ENCODE results near the gene PLEKHG3.

The PLEKHG3 gene

DNA sequence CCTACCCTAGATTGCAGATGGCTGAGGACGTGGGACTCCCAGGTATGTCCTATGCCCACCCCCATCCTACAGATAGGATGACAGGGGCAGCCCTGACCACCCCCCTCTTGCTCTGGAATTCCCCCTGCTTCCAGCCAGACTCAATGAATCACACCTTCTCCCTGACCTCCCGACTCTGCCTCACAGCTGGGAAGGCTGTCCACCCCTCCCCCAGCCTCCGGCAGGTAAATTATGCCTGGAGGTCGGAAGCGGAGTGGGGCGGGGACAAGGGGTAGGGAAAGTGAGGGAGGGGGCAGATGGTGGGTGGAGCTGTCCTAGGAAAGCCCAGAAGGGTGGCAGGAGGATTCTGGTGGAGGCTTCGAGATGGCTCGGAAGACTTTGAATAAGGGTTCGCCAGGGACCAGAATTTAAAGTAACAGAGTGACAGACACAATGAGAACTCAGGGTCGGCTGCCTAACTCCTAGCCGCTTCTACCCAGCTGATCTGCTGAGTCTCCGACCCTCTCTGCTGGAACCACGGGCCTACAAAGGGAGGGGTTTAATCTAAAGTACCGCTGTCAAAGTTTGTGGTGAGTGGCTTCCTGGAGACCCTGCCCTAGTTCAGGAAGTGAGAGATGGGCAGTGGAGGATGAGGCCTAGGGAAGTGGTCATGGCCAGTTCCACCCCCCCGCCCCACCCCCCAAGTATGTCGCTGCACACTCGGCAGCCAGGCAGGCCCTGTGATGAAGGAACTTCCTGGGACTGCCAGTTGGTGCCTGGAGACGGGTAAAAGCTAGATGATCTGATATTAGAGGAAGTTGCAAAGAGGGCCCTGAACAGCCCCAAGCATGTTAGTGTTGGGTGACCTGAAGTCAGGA, 4.2 kb downstream of the PLEKHG3 start:
- DNase-seq, result no peak

DNA sequence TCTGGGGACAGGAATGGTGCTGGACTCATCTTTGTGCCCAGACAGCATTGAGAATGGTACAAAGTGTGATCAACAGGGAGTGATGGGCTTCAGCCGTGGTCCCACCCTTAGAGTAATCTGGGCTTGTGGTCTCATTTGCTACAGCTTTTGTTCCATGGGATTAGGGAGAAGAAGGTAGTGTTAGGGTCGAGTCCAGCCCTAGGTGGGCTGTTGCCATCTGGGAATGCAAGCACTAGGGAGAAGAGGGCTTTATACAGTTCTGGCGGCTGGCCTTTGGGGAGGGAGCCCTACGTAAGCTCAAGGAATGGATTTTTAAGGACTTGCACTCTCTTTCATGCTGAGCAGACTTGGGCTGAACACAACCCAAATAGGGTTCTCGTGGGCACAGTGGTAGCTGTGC, 4.9 kb downstream of the PLEKHG3 start:
- no peak for DNase-seq

DNA sequence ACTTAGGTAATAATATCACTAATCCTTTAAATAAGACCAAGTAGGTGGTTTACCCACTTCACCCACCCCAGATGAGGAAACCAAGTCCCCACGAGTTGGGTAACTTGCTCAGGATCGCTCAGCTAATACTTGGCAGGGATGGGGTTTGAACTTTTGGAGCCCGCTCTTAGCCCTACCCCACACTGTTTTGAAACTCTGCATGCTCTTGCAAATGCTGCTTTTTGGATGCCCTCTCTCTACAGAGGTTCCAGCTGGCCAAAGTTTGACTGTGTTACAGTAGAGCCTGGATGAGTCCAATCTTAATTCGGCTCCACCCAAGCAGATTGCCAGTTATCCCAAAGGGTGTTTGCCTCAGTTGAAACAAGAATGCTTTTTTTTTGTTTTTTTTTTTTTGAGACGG, 6.8 kb downstream of the PLEKHG3 start:
- DNase-seq, result no peak

DNA sequence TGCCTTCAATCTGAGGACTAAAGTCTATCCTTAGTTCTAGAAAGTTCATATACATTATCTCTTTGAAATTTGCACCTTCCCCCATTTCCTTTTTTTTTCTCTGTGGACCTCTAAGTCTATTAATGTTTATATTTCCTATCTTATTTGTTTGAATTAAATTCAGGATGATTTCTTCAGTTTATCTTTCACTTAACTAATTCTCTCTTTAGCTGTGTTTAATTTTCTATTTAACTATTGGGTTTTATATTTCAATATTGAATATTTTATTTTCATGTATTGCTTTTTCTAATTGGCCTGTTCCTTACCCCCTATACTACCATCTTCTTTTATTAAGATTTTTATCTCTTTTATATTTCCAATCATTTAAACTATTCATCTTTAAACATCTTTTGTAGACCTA, 9.5 kb downstream of the PLEKHG3 start:
- no peak for DNase-seq

DNA sequence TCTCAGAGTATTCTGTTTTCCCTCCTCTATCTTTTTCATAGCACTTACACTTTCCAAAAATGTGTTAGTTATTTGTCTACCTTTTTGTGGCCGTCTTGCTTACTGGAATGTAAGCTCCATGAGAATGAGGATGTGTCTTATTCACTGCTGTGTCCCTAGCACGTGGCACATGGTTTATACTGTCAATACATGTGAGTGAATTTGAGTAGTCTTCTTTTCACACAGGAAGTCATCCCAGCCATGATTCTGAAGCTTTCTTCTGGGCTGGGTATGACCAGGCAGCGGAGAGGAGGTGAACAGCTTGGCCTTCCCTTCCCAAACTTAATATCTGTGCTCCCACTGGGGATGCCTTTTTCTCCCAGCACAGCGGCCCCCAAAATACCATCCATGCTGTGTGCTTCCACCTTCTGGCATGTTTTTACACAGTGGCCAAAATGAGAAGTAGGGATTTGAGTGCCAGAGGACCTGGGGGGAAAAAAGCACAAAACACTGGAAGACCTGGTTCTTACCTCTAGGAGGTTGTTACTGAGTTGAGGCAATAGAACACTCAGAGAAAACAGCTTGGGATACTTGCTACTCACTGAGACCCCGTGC, 10.3 kb downstream of the PLEKHG3 start:
- DNase-seq, result no peak

DNA sequence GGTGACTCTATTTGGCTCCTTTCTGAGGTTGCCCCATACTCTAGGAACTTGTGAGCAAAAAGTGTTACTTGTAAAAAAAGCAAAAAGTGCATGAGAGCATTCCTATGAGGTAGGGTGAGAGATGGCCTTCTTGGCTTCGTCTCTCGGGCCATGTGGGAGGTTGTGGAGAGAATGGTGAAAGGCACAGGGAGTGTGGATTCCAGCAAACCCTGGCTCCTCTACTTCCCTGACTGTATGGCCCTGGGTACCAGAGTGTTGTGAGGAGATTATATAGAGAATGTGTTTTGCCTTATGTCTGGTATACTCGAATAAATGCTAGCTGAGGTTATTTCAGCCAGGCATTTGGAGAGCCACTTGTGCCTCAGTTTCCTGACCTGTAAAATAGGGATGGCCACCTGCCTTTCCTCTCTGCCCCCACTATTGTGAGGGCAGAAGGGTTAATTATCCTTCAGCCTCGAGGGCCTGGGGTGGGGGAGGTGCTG, 11.0 kb downstream of the PLEKHG3 start:
- no peak for DNase-seq

DNA sequence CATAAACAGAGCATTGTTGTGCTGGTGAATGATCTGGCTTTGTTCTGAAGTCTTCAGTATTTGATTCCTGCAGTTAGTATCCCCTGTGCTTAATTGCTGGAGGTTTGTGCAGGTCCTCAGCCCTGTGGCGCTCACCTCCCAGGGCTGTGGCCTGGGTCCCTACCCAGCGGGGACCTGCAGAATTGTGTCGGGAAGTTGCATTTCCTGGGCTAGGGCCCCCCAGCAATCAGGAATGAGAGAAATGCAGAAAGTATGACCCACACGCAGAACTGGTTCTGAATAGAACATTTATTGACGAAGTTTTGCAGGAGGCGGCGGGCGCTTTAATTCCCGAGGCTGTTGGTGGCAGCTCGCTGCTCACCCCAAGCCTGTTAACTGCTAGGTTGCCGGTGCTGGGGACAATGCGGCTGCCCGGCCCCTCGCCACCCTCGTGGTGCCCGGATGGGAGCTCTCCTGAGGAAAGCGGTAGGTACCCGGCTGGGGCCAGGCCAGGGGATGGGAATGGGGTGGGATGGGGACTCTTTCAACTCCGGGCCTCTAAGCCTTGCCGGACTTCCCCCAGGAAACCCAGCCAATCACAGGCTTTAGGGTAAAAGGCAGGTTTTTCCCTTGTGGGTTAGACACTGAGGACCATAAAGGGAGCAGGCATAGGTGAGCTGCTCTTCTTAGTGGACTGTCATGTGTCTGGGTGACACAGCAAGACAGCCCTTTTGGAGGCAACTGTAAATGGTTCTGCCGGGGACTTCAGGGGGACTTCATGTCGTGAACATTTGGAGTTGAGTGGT, 11.6 kb downstream of the PLEKHG3 start:
- DNase-seq, result no peak

DNA sequence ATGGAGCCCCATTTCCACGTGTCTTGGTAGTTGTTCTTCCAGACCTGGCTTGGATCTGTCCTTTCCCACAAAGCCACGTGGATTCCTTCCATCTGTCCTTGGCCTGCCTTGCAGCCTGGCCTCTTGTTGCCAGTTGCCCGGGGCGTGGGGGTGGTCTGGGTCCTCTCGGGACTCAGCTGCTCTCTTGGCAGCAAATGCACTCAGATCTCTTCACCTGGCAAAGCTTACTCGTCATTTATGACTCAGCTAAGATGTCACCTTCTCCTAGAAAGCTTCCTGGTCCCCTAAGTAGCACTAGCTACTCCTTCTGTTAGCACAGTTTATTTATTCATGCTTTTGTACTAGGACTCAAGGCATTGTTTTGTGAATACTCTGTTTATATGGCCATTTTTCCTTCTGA, 13.6 kb downstream of the PLEKHG3 start:
- no peak for DNase-seq

DNA sequence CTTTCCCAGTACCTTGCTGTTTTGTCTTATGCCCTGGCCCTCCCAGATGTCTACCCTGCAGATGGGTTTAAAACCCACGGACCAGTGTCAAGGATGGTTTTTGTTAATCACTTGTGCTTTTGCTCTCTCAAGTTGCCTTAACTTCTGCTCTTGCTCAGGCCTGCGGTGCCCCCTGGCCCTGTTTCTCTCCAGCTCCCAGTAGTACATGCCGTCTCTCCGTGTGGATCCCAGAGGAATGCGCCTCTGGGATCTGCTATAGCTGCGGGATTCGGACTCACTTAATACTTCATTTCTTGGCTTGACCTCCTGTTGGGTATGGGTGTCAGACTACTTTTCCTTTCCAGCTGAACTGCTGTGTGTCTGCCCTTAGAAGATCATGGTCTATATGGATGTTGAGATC, 14.5 kb downstream of the PLEKHG3 start:
- DNase-seq, result no peak

DNA sequence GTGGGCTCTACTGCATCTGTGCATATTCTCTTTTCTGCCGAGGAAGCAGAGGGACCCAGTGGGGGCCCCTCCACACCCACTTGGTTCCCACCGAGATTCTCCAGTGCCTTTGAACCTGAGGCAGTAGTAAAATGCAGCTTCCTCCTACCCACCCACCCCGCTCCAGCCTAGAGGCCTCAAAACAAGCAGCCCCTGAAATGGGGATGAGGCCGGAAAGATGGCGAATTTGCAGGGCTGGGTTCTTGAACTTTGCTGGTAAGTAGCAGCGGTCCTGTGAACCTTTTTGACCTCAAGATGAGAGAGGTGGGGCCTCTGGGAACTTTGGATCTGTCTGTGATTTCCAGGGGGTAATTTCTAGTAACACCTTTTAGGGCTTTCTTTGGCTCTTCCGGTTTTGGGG, 15.4 kb downstream of the PLEKHG3 start:
- no peak for DNase-seq

DNA sequence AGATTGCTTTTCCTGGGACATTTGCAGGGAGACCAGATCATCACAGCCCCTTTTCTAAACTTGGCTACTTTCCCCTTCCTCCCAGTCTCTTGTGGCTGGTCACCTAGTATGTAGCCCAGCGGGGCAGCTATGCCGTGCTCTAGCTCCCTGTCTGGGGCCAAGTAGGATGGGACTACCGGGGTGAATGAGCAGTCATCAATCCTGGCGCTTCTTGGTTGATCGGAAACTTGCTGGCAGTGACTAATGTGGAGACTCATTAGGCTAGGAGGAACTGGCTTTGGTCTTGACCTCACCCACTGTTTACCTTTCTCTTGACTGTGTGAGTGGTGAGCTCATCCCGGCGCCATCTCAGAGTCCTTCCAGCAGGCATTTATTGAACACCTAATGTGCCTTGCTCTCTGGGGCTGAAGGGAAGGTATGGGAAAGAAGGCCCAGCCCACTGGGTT, 15.9 kb downstream of the PLEKHG3 start:
- DNase-seq, result no peak

DNA sequence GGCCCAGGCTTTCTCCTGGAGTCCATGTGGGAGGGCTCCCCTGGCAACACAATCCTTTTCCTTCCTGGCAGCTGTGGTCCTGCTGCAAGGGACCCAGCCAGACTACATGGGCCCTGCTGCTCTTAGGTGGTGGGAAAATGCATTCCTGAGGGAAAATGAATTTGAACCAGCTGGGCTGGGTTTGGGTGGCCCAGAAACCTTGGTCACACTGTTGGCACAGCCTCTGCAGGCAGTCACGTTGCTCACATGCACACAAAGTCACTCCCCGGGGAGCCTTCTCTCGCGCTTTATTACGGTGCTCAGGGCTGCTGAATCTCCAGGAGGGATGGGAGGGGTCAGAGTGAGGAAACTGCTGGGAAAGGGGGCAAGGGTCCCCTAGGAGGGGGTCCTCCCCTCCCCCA, 17.2 kb downstream of the PLEKHG3 start:
- DNase-seq, result no peak

DNA sequence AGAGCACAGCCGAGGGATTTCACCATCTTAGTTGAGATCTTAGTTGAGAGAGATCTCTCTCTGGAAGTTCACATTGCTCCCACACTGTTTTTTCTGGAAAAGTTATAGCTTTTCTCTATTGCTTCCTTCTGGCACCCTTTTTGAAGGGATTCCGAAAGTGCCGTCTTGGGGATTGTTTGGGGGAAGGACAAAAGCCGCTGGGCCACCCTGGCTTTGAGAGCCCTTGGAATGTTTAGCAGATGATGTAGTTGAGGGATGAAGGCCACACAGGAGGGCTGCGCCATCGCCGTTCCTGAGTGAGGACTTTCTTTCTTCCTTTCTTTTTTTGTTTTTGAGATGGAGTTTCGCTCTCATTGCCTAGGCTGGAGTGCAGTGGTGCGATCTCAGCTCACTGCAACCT, 17.7 kb downstream of the PLEKHG3 start:
- DNase-seq, result no peak

DNA sequence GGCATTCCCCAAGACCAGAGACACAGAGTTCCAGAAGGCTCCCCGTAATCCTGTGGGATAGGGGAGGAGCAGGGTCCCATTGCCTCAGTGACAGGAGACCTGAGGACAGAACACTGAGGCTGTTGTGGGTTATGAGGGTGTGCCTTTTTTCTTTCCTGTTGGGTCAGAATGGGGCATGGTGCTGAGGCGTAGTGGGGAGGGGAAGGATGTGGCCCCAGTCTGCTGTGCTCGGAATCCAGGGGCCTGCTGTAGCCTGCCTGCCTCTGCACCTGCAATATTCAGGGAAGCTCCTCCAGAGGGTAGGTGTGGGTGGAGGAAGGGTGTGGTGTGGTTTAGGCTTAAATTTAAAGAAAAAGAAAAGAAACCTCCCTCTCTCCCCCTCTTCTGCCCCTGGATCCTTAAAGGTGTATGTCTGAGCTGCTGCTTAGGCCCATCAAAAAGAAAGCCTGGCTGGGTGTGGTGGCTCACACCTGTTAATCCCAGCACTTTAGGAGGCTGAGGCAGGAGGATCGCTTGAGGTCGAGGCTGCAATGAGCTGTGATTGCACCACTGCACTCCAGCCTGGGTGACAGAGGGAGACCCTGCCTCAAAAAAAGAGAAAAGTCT, 18.7 kb downstream of the PLEKHG3 start:
- DNase-seq, result no peak

DNA sequence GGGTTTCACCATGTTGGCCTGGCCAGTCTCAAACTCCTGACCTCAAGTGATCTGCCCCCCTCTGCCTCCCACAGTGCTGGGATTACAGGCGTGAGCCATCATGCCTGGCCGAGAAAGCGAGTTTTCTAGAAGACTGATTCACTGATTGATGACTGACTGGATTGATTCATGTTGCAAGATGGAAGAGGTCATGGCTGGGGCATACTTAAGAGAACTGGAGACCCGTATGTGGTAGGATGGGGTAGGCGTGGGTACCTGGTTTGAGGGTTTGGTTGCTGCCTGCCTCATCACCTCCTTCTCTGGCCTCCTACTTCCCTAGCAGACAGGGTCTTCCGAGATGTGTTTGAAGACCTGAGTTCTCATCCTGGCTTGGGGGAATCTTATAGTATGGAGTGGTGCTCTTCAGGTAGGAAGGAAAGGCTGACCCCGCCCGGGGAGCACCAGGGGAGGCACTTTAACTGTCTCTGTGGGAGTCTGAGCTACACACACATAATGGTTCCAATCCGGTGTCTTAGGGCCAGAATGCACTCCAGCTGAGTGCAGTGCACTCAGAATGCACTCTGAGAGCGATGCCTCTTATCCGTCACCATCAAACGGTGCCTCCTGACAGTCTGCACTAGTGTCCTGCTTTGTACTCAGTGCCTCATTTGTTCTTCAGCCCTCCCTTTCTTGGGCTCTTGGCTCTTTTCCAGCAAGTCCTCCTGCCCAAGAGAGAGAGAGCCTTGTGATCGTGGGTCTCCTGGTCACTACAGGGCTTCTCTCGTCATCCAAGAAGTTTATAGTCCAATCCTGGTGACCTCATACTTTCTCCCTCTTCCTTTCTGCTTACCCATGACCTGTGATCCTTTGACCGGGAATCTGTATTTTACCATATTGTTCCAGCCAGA, 19.7 kb downstream of the PLEKHG3 start:
- no peak for DNase-seq

DNA sequence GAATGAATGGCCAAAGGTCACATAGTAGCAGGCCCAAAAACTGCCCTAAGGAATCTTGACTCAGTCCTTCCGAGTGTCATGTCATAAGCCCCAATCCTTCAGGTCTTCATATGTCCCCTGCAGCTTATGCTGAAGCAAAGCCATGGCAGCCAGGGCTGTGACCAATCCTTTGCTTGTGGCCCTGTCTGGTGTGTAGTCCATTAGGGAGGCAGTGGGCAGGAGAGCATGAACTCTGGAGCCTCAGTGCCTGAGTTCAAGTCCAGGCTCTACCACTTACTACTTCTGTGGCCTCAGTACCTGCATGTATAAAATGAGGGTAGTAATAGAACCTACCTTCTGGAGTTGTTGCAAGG, 20.3 kb downstream of the PLEKHG3 start:
- DNase-seq, result no peak

DNA sequence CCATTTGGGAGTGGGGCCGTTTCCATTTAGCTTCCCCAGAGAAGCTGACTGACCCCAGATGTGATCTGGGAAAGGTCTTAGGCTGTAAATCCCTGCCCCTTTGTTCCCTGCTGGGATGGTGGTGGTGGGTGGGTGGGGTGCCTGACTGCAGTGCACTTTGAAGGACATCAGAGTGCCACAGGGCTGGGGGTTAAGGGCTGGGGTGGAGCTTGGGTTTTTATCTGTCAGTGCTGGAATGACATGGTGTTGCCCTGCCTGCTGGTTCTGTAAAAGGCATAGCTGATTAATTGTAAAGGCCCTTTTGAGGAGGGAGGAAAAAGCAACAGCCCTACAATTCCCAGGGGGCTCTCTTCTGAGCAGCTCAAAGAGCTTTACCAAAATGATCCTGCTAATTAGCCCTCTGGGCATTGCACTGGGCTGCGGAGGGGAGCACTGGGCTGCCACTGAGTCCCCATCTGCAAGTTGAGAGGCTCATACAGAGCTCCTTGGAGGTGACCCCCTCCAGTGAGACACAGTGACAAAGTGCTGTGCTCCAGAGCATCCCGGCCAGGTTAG, 21.1 kb downstream of the PLEKHG3 start:
- DNase-seq, result no peak

DNA sequence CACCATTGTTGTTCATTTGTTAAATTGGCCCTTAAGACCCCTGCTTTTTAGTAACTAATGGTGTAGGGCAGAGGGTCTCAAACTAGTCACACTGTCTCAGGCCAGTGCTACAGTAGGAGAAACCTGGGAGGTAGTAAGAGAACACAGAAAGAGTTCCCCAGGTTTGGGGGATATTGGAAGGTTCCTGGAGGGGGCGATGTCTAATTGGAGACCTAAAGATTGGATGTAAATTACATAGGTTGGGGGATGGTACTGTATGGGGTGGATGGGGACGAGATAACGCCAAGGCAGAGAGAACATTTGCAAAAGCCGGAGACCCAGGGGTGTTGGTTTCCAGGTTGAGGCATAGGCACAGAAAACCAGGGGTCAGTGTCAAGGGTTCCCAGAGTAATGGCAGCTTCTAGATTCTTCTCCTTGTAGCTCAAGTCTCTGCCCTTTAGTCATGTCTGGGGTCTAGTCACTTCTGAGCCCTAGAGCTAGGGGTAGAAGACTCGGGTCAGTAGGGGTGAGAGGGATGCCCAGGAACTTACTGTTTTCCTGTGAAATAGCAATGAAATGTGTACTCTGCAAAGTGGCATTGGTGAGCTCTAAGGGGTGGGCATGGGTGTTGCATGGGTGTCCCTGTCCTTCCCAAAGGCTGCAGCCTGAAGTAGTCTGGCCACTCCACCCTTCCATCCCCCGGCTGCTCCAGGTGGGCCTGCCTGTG, 21.8 kb downstream of the PLEKHG3 start:
- no peak for DNase-seq

DNA sequence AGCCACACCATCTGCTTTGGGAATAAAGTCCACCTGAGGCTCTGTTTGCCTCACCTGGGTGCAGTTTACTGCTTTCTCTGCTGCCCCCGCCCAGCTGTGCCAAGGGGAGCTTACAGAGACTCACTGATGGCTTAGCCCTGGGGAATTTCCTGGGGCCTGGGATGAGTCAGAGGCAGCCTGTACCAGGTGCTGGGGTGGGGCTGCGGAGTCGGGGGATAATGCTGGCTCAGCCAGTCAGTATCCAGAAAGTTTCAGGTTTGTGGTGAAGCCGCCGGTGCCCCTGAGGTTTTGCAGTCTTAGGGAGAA, 22.3 kb downstream of the PLEKHG3 start:
- DNase-seq, result no peak

DNA sequence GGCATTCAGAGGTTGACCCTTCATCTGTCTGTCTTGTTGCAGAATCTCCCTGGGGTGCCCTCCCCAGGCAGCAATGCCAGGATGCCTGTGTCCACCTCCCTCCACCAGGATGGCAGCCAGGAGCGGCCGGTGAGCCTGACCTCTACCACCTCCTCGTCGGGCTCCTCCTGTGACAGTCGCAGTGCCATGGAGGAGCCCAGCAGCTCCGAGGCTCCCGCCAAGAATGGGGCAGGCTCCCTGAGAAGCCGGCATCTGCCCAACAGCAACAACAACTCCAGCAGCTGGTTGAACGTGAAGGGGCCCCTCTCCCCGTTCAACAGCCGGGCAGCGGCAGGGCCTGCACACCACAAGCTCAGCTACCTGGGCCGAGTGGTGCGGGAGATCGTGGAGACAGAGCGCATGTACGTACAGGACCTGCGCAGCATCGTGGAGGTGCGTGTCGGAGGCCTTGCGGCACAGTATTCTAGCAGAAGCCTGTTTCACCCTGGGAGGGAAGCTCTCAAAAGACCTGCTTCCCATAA, 23.4 kb downstream of the PLEKHG3 start:
- no peak for DNase-seq

DNA sequence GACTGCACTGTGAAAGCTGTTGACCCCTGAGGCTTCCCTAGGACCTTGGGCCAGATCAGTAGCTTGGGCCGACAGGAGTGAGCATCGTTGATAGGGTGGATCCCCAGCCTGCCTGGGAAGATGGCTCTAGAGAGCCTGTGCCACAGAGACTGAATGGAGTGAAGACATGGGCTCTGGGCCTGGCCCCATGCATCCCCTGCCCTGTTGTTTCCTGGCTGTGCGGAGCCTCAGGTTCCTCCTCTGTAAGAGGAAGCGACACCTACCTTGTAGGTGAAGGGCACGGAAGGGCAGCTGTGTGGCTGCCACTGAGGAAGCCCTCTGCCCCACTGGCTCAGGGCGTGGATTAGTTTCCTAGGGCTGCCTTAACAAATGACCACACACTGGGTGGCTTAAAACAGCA, 23.9 kb downstream of the PLEKHG3 start:
- DNase-seq, result no peak
